HepG2 (cell line): ENCODE results near the gene CDK9. TPM values are rescaled to one million over a fixed set of nuclear protein-coding genes. Genes with fewer than 3 reads are reported as not detected.

ENCODE experiments used
- KLF11 ChIP-seq: IDR thresholded peaks from 2 replicates; pipeline ENCODE4 v1.6.1; 2016; ENCODE audit warnings: missing compliant biosample characterization
- NRL ChIP-seq: sonication (generic); formaldehyde crosslinking; IDR thresholded peaks from 2 replicates; pipeline ENCODE4 v1.5.0; 2020; ENCODE audit warnings: missing genetic modification reagents, mild to moderate bottlenecking, moderate library complexity, borderline replicate concordance
- TBL1XR1 ChIP-seq: fragments of 150-350 bp; IDR thresholded peaks from 2 replicates; pipeline ENCODE4 v1.6.1; 2014; ENCODE audit warnings: borderline replicate concordance, low read length; ENCODE audit not compliant: partially characterized antibody
- polyA plus RNA-seq, 8 experiments: library from polyadenylated mRNA; depleted of rRNA in 3 of 8; stranded (reverse) in 7 of 8; unstranded in 1 of 8; fragments of >200 nt; fragmentation: Illumina TruSeq in 4 of 8; extraction: Trizol in 4 of 8; gene quantifications; 2 replicates each; pipeline versions ENCODE4 v1.2.1 to v1.2.3, GENCODE V29; 2011 to 2016; ENCODE audit warnings: low read depth in 4 of 8, missing spikeins in 1 of 8, mixed read lengths in 1 of 8; ENCODE audit not compliant: insufficient read depth in 1 of 8
- total RNA-seq, 5 experiments: library from RNA; depleted of rRNA; stranded (reverse); fragments of >200 nt; fragmentation: Illumina TruSeq; extraction: Trizol; gene quantifications; 2 replicates each; pipeline ENCODE4 v1.2.3, GENCODE V29; 2016; ENCODE audit warnings: low read depth in 1 of 5
- TF ChIP-seq, protein P1 (sequence below): sonication (generic); formaldehyde crosslinking; IDR thresholded peaks from 2 replicates; pipeline ENCODE4 v1.8.1; 2023; ENCODE audit warnings: mild to moderate bottlenecking, missing genetic modification reagents
- TF ChIP-seq, protein P2 (sequence below): sonication (generic); formaldehyde crosslinking; IDR thresholded peaks from 2 replicates; pipeline ENCODE4 v1.4.0; 2020; ENCODE audit warnings: missing genetic modification reagents
- TF ChIP-seq, protein P3 (sequence below): IDR thresholded peaks from 2 replicates; pipeline ENCODE4 v1.6.1; 2016; ENCODE audit warnings: low read depth, borderline replicate concordance
- TF ChIP-seq, protein P4 (sequence below): IDR thresholded peaks from 2 replicates; pipeline ENCODE4 v1.6.1; 2018; ENCODE audit warnings: missing genetic modification reagents, mild to moderate bottlenecking, missing compliant biosample characterization
- TF ChIP-seq, protein P5 (sequence below): sonication (generic); formaldehyde crosslinking; IDR thresholded peaks from 2 replicates; pipeline ENCODE4 v1.4.0; 2020; ENCODE audit warnings: missing genetic modification reagents
- TF ChIP-seq, protein P6 (sequence below): sonication (generic); formaldehyde crosslinking; IDR thresholded peaks from 2 replicates; pipeline ENCODE4 v1.4.0; 2020; ENCODE audit warnings: missing genetic modification reagents, borderline replicate concordance
- TF ChIP-seq, protein P7 (sequence below): sonication (generic); formaldehyde crosslinking; IDR thresholded peaks from 2 replicates; pipeline ENCODE4 v1.4.0; 2020; ENCODE audit warnings: missing genetic modification reagents, borderline replicate concordance

The CDK9 gene
- total and polyA plus RNA-seq, 2 of the 13 experiments (the other 11 are each of a cell fraction or from before 2014, with no cell fraction given): 16.8 to 21.5 TPM

DNA sequence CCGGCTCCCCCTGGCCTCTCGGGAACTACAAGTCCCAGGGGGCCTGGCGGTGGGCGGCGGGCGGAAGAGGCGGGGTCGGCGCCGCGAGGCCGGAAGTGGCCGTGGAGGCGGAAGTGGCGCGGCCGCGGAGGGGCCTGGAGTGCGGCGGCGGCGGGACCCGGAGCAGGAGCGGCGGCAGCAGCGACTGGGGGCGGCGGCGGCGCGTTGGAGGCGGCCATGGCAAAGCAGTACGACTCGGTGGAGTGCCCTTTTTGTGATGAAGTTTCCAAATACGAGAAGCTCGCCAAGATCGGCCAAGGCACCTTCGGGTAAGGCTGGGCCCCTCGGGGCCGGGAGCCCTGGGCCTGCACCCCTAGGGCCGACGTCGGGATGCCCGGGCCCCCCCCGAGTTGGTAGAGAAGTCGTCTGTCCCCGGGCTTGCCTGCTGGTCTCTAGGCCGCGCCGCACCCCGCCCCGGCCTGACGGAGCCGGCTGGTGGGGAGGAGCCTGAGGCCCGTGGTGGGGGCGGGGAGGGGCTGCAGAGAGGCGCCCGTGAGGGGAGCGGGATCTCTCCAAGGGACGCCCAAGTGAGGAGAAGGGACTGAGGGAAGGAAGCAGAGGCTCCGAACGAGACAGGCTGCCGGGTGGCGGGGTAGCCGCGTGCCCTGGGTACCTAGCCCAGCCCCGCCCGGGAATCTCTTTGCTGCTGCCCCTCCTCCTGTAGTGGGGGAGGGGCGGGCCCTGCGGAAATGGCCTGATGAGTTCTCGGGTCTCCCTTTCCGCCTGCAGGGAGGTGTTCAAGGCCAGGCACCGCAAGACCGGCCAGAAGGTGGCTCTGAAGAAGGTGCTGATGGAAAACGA, at the start of gene CDK9 (continued):
- TF ChIP-seq, protein P1, sequence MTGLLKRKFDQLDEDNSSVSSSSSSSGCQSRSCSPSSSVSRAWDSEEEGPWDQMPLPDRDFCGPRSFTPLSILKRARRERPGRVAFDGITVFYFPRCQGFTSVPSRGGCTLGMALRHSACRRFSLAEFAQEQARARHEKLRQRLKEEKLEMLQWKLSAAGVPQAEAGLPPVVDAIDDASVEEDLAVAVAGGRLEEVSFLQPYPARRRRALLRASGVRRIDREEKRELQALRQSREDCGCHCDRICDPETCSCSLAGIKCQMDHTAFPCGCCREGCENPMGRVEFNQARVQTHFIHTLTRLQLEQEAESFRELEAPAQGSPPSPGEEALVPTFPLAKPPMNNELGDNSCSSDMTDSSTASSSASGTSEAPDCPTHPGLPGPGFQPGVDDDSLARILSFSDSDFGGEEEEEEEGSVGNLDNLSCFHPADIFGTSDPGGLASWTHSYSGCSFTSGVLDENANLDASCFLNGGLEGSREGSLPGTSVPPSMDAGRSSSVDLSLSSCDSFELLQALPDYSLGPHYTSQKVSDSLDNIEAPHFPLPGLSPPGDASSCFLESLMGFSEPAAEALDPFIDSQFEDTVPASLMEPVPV: 0 out of 2 replicates have a peak, but pooled peaks have one; percentile 52
- TF ChIP-seq TBL1XR1: no peak
- TF ChIP-seq, protein P2, sequence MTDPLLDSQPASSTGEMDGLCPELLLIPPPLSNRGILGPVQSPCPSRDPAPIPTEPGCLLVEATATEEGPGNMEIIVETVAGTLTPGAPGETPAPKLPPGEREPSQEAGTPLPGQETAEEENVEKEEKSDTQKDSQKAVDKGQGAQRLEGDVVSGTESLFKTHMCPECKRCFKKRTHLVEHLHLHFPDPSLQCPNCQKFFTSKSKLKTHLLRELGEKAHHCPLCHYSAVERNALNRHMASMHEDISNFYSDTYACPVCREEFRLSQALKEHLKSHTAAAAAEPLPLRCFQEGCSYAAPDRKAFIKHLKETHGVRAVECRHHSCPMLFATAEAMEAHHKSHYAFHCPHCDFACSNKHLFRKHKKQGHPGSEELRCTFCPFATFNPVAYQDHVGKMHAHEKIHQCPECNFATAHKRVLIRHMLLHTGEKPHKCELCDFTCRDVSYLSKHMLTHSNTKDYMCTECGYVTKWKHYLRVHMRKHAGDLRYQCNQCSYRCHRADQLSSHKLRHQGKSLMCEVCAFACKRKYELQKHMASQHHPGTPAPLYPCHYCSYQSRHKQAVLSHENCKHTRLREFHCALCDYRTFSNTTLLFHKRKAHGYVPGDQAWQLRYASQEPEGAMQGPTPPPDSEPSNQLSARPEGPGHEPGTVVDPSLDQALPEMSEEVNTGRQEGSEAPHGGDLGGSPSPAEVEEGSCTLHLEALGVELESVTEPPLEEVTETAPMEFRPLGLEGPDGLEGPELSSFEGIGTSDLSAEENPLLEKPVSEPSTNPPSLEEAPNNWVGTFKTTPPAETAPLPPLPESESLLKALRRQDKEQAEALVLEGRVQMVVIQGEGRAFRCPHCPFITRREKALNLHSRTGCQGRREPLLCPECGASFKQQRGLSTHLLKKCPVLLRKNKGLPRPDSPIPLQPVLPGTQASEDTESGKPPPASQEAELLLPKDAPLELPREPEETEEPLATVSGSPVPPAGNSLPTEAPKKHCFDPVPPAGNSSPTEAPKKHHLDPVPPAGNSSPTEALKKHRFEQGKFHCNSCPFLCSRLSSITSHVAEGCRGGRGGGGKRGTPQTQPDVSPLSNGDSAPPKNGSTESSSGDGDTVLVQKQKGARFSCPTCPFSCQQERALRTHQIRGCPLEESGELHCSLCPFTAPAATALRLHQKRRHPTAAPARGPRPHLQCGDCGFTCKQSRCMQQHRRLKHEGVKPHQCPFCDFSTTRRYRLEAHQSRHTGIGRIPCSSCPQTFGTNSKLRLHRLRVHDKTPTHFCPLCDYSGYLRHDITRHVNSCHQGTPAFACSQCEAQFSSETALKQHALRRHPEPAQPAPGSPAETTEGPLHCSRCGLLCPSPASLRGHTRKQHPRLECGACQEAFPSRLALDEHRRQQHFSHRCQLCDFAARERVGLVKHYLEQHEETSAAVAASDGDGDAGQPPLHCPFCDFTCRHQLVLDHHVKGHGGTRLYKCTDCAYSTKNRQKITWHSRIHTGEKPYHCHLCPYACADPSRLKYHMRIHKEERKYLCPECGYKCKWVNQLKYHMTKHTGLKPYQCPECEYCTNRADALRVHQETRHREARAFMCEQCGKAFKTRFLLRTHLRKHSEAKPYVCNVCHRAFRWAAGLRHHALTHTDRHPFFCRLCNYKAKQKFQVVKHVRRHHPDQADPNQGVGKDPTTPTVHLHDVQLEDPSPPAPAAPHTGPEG (CRISPR knock-in tag): peak; percentile 66
- TF ChIP-seq, protein P3, sequence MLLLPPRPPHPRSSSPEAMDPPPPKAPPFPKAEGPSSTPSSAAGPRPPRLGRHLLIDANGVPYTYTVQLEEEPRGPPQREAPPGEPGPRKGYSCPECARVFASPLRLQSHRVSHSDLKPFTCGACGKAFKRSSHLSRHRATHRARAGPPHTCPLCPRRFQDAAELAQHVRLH (CRISPR knock-in tag): no peak
- TF ChIP-seq NRL (CRISPR knock-in tag): 0 out of 2 replicates have a peak, but pooled peaks have one; percentile 27
- TF ChIP-seq, protein P4, sequence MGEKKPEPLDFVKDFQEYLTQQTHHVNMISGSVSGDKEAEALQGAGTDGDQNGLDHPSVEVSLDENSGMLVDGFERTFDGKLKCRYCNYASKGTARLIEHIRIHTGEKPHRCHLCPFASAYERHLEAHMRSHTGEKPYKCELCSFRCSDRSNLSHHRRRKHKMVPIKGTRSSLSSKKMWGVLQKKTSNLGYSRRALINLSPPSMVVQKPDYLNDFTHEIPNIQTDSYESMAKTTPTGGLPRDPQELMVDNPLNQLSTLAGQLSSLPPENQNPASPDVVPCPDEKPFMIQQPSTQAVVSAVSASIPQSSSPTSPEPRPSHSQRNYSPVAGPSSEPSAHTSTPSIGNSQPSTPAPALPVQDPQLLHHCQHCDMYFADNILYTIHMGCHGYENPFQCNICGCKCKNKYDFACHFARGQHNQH: 0 out of 2 replicates have a peak, but pooled peaks have one; percentile 16
- TF ChIP-seq KLF11: no peak
- TF ChIP-seq, protein P5, sequence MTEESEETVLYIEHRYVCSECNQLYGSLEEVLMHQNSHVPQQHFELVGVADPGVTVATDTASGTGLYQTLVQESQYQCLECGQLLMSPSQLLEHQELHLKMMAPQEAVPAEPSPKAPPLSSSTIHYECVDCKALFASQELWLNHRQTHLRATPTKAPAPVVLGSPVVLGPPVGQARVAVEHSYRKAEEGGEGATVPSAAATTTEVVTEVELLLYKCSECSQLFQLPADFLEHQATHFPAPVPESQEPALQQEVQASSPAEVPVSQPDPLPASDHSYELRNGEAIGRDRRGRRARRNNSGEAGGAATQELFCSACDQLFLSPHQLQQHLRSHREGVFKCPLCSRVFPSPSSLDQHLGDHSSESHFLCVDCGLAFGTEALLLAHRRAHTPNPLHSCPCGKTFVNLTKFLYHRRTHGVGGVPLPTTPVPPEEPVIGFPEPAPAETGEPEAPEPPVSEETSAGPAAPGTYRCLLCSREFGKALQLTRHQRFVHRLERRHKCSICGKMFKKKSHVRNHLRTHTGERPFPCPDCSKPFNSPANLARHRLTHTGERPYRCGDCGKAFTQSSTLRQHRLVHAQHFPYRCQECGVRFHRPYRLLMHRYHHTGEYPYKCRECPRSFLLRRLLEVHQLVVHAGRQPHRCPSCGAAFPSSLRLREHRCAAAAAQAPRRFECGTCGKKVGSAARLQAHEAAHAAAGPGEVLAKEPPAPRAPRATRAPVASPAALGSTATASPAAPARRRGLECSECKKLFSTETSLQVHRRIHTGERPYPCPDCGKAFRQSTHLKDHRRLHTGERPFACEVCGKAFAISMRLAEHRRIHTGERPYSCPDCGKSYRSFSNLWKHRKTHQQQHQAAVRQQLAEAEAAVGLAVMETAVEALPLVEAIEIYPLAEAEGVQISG (CRISPR knock-in tag): peak; percentile 90
- TF ChIP-seq, protein P6, sequence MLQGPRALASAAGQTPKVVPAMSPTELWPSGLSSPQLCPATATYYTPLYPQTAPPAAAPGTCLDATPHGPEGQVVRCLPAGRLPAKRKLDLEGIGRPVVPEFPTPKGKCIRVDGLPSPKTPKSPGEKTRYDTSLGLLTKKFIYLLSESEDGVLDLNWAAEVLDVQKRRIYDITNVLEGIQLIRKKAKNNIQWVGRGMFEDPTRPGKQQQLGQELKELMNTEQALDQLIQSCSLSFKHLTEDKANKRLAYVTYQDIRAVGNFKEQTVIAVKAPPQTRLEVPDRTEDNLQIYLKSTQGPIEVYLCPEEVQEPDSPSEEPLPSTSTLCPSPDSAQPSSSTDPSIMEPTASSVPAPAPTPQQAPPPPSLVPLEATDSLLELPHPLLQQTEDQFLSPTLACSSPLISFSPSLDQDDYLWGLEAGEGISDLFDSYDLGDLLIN (CRISPR knock-in tag): no peak
- TF ChIP-seq, protein P7, sequence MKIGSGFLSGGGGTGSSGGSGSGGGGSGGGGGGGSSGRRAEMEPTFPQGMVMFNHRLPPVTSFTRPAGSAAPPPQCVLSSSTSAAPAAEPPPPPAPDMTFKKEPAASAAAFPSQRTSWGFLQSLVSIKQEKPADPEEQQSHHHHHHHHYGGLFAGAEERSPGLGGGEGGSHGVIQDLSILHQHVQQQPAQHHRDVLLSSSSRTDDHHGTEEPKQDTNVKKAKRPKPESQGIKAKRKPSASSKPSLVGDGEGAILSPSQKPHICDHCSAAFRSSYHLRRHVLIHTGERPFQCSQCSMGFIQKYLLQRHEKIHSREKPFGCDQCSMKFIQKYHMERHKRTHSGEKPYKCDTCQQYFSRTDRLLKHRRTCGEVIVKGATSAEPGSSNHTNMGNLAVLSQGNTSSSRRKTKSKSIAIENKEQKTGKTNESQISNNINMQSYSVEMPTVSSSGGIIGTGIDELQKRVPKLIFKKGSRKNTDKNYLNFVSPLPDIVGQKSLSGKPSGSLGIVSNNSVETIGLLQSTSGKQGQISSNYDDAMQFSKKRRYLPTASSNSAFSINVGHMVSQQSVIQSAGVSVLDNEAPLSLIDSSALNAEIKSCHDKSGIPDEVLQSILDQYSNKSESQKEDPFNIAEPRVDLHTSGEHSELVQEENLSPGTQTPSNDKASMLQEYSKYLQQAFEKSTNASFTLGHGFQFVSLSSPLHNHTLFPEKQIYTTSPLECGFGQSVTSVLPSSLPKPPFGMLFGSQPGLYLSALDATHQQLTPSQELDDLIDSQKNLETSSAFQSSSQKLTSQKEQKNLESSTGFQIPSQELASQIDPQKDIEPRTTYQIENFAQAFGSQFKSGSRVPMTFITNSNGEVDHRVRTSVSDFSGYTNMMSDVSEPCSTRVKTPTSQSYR (CRISPR knock-in tag): peak; percentile 98
